Astrocyte (in vitro differentiated cells and primary cell): Measurements from ENCODE around the gene CHST2.

Experiments
- CTCF ChIP-seq: IDR thresholded peaks from 2 replicates; pipeline ENCODE4 v1.5.1; 2011; ENCODE audit warnings: low read depth, mild to moderate bottlenecking, inconsistent platforms, low read length, moderate library complexity; ENCODE audit not compliant: insufficient read depth
- EZH2 ChIP-seq: IDR thresholded peaks from 2 replicates; pipeline ENCODE4 v1.6.1; 2012; ENCODE audit warnings: mild to moderate bottlenecking, low read length, inconsistent platforms; ENCODE audit not compliant: insufficient read depth

- TF ChIP-seq CTCF (no peak), EZH2 (no peak)
Observed at GRCh38 chr3:143140550-143140949, 21.0 kb downstream of the CHST2 start.
